ENCODE results near the gene SSRP1. TPM values are rescaled to one million over a fixed set of nuclear protein-coding genes. Genes with fewer than 3 reads are reported as not detected.

The SSRP1 gene
- total and polyA plus RNA-seq, 2 of the 13 experiments (the other 11 are each of a cell fraction or from before 2014, with no cell fraction given) = 93.6 to 129 TPM

- no peak for TF ChIP-seq PLRG1 (conservative IDR thresholded peaks at IDR 0.05)
- TF ChIP-seq NCOA2 (CRISPR knock-in tag; IDR thresholded peaks at IDR 0.05) = no peak
- TF ChIP-seq HNRNPK (IDR thresholded peaks at IDR 0.05; ENCODE audit: low read depth, low read length, poor library complexity, severe bottlenecking) = no peak
Measured at GRCh38 chr11:57324154-57324885, 11.4 kb downstream of the SSRP1 start (continued).

DNA sequence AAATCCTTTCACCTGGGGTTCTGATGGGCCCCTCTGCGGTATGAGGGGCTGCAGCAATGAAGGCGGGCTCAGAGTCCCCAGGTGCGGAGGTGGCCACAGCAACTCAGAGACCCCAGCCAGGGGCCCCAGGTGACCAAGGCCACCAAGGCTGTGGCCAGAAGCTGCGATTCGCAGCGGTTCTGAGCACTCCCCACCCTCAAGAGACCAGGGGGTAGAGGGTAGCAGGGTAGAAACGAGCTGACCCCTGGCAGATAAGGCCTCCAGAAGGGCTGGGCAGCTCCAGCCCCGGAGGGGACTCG, 11.9 kb downstream of the SSRP1 start:
- H3K27me3 ChIP-seq (ENCODE audit: control insufficient read depth in 1 of 2, insufficient read depth in 2 of 2, low read length in 2 of 2) = no peaks in the 10 kb centered on the region; a peak in 1 of 5 replicates
- H3K4me2 ChIP-seq (ENCODE audit: low read depth, low read length) = peak overlapping the region; percentile 86
- peaks cover 17% of the 10 kb centered on the region; the same call in 1 of the 2 replicates for H4K20me1 ChIP-seq (ENCODE audit: insufficient read depth, low read length)
- in situ Hi-C loops (cut with HindIII; ENCODE audit: extremely low pct_ligation_motif_present, low pct_unique_long_range_greater_than_20kb) (no loop called here), intact Hi-C loops (cut with micrococcal nuclease; ENCODE audit: unreplicated experiment) (no loop called here)
- DNase-seq (ENCODE audit: low spot score) = no peak
- peaks cover 12% of the 10 kb centered on the region for H3K79me2 ChIP-seq (ENCODE audit: insufficient read depth, low read length)
- 0 out of 2 replicates have a peak, but pooled peaks have one; percentile 16 for TF ChIP-seq ZNF768 (CRISPR knock-in tag; IDR thresholded peaks at IDR 0.05)
- TF ChIP-seq AGO2 (optimal IDR thresholded peaks at IDR 0.05; ENCODE audit: low read depth, low read length) = peak; percentile 48
- TF ChIP-seq ZNF205 (CRISPR knock-in tag; IDR thresholded peaks at IDR 0.05) = 0 out of 2 replicates have a peak, but pooled peaks have one; percentile 28
- TF ChIP-seq GATAD2A (CRISPR knock-in tag; IDR thresholded peaks at IDR 0.05) = no peak
- 0 out of 2 replicates have a peak, but pooled peaks have one; percentile 30 for TF ChIP-seq ZNF709 (CRISPR knock-in tag; IDR thresholded peaks at IDR 0.05)
- no peak for TF ChIP-seq DBP (CRISPR knock-in tag; IDR thresholded peaks at IDR 0.05; ENCODE audit: not compliant biosample characterization)
- TF ChIP-seq UBTF (CRISPR knock-in tag; IDR thresholded peaks at IDR 0.05) = 0 out of 2 replicates have a peak, but pooled peaks have one; percentile 30
- 0 out of 2 replicates have a peak, but pooled peaks have one; percentile 26 for TF ChIP-seq ZNF563 (CRISPR knock-in tag; IDR thresholded peaks at IDR 0.05)
- peak; percentile 33; the same call in 1 of the 2 replicates for TF ChIP-seq ZFP91 (CRISPR knock-in tag; IDR thresholded peaks at IDR 0.05; ENCODE audit: borderline replicate concordance)
- 0 out of 2 replicates have a peak, but pooled peaks have one; percentile 3 for TF ChIP-seq TOPORS (CRISPR knock-in tag; IDR thresholded peaks at IDR 0.05)
- ChIA-PET POLR2A (interaction anchor here (0.6 to 3.7 kb wide), 4 partner anchors 11 to 182 kb away, joined by 3 to 65 read pairs (median 19); partner anchors contain the start of gene SSRP1), CTCF (ENCODE audit: low intra/inter-chr PET ratio, low total read pairs) (no interaction called here)
- H3K27ac ChIP-seq (ENCODE audit: extremely low read length, insufficient read depth, low read length) = peak overlapping the region; percentile 53
- BruUV-seq (replicated peaks) = no TSS peak
- H3K9me3 ChIP-seq (ENCODE audit: low read length) = no peaks in the 10 kb centered on the region
- 30% methylated on average over 1 of the region's 9 CpGs for WGBS (ENCODE audit: low lambda C conversion rate)
- H2AFZ ChIP-seq (ENCODE audit: low read length) = no peak overlapping the region
- ATAC-seq = no peak; the same call in 2 of the 3 replicates
- peaks cover 51% of the 10 kb centered on the region for H3K4me1 ChIP-seq (ENCODE audit: insufficient read depth, low read length)
- FAIRE-seq = no peak
- H3K36me3 ChIP-seq (replicated peaks in 1 of 2; ENCODE audit: control insufficient read depth in 1 of 2, insufficient read depth in 2 of 2, low read length in 2 of 2) = peaks cover 18 to 36% of the 10 kb centered on the region in 2 experiments
- peak overlapping the region; percentile 66 for H3K9ac ChIP-seq (ENCODE audit: insufficient read depth, low read depth, low read length)
- peak overlapping the region; percentile 71 to 88 (median 76) for H3K4me3 ChIP-seq (replicated peaks in 1 of 3; ENCODE audit: insufficient read depth in 1 of 3, low read depth in 2 of 3, low read length in 3 of 3)

Data from HepG2 (cell line).